HepG2 (cell line): ENCODE measurements around the gene CD248.

ENCODE experiments used
- EED ChIP-seq: sonication (generic); formaldehyde crosslinking; IDR thresholded peaks from 2 replicates; pipeline ENCODE4 v1.5.0; 2020; ENCODE audit warnings: mild to moderate bottlenecking, missing genetic modification reagents
- SMC3 ChIP-seq: IDR thresholded peaks from 2 replicates; pipeline ENCODE4 v1.6.1; 2011; ENCODE audit warnings: low read length, improper control_type of control experiment
- TF ChIP-seq, protein P1 (sequence below): sonication (generic); formaldehyde crosslinking; IDR thresholded peaks from 2 replicates; pipeline ENCODE4 v1.5.1; 2020; ENCODE audit warnings: mild to moderate bottlenecking, missing genetic modification reagents, moderate library complexity

DNA sequence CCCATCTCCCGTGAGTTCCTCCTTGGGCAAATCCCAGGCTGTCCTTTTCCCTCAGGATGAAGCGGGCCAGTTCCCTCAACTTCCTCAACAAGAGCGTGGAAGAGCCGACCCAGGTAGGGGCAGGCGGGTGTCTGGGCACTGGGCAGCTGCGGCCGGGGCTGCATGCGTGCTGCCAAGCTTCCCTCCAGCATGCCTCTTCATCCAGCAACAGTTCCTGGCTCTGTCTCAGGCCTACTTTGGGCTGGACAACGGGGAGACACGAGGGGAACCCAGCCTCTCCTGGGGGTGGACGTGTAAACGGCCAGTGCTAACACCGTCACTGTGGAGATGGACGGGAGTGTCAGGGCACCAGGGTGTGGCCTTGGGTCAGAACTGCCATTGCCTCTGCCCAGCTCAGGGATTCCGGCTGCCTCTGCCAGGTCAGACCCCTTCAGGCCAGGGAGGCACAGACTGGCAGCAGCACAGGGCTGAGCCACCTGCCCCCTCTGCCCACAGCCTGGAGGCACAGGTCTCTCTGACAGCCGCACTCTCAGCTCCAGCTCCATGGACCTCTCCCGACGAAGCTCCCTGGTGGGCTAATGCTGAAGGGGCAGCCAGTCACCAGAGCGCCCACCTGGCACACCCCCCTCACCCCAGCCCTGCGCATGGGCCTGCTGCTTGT lies 50.3 kb downstream of the CD248 start:
- TF ChIP-seq, protein P1, sequence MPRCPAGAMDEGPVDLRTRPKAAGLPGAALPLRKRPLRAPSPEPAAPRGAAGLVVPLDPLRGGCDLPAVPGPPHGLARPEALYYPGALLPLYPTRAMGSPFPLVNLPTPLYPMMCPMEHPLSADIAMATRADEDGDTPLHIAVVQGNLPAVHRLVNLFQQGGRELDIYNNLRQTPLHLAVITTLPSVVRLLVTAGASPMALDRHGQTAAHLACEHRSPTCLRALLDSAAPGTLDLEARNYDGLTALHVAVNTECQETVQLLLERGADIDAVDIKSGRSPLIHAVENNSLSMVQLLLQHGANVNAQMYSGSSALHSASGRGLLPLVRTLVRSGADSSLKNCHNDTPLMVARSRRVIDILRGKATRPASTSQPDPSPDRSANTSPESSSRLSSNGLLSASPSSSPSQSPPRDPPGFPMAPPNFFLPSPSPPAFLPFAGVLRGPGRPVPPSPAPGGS, result no peak
- no peak for TF ChIP-seq SMC3
- TF ChIP-seq EED (CRISPR knock-in tag), result no peak
